HG02885 (cell line): ENCODE results near the gene TNFSF12.

Experiments used
- ATAC-seq: cut with Tn5 transposase; IDR thresholded peaks from one replicate; pipeline ENCODE4 v1.9.1; 2021; ENCODE audit warnings: mild to moderate bottlenecking; ENCODE audit not compliant: unreplicated experiment, poor library complexity

Gene TNFSF12

GRCh38 chr17:7563115-7563869, 14.4 kb downstream of the TNFSF12 start:
- no peak for ATAC-seq

GRCh38 chr17:7569571-7569970, 20.7 kb downstream of the TNFSF12 start:
- ATAC-seq: no peak

GRCh38 chr17:7570351-7570750, 21.5 kb downstream of the TNFSF12 start:
- ATAC-seq: no peak

- ATAC-seq: no peak
Observed at GRCh38 chr17:7572338-7572587, 23.4 kb downstream of the TNFSF12 start.

- peak; percentile 91 for ATAC-seq
Observed at GRCh38 chr17:7572588-7573323, 23.9 kb downstream of the TNFSF12 start.

- peak; percentile 21 for ATAC-seq
Observed at GRCh38 chr17:7573324-7574080, 24.6 kb downstream of the TNFSF12 start.

- ATAC-seq: no peak
Observed at GRCh38 chr17:7574176-7574953, 25.5 kb downstream of the TNFSF12 start.

GRCh38 chr17:7575481-7575883, 26.6 kb downstream of the TNFSF12 start:
- ATAC-seq: no peak

- no peak for ATAC-seq
Observed at GRCh38 chr17:7575959-7576358, 27.1 kb downstream of the TNFSF12 start.

GRCh38 chr17:7576432-7576937, 27.6 kb downstream of the TNFSF12 start:
- ATAC-seq: no peak

- ATAC-seq: no peak
Observed at GRCh38 chr17:7577327-7578199, 28.7 kb downstream of the TNFSF12 start.

GRCh38 chr17:7579001-7579833, 30.4 kb downstream of the TNFSF12 start, which contains the start of gene CD68:
Gene CD68 (plus strand): TSS chr17:7579638. CDS start chr17:7579678, 40 bp downstream.
- peak; percentile 46 for ATAC-seq

GRCh38 chr17:7579834-7580603, 31.2 kb downstream of the TNFSF12 start:
- no peak for ATAC-seq

GRCh38 chr17:7580604-7581575, 32.0 kb downstream of the TNFSF12 start:
- ATAC-seq: no peak

GRCh38 chr17:7582396-7583252, 33.8 kb downstream of the TNFSF12 start:
- no peak for ATAC-seq
